ENCODE data around the gene SNN.

GRCh38 chr16:11662582-11662981, 5.7 kb upstream of the SNN start:
- TF ChIP-seq, protein P1, sequence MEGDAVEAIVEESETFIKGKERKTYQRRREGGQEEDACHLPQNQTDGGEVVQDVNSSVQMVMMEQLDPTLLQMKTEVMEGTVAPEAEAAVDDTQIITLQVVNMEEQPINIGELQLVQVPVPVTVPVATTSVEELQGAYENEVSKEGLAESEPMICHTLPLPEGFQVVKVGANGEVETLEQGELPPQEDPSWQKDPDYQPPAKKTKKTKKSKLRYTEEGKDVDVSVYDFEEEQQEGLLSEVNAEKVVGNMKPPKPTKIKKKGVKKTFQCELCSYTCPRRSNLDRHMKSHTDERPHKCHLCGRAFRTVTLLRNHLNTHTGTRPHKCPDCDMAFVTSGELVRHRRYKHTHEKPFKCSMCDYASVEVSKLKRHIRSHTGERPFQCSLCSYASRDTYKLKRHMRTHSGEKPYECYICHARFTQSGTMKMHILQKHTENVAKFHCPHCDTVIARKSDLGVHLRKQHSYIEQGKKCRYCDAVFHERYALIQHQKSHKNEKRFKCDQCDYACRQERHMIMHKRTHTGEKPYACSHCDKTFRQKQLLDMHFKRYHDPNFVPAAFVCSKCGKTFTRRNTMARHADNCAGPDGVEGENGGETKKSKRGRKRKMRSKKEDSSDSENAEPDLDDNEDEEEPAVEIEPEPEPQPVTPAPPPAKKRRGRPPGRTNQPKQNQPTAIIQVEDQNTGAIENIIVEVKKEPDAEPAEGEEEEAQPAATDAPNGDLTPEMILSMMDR (IDR thresholded peaks at IDR 0.05) = no peak
- TF ChIP-seq POLR2AphosphoS5 (IDR thresholded peaks at IDR 0.05) = no peak

All from gastroesophageal sphincter (tissue), 3 donors.